NCI-H82 treated with DMSO at 0.1 percent for 48 hours (cell line): ENCODE measurements around the gene DUSP1.

Source experiments
- DNase-seq: peaks from one replicate; lab custom pipeline; 2025; ENCODE audit not compliant: unreplicated experiment; lab: John Stamatoyannopoulos, UW

Gene DUSP1

GRCh38 chr5:172765766-172766286 lies 5.2 kb downstream of the DUSP1 start:
- DNase-seq, result no peak

- DNase-seq, result peak; percentile 86
Measured at GRCh38 chr5:172764861-172765765, 5.9 kb downstream of the DUSP1 start.

- DNase-seq, result no peak
Measured at GRCh38 chr5:172763120-172763464, 7.9 kb downstream of the DUSP1 start.

GRCh38 chr5:172762214-172763119 lies 8.5 kb downstream of the DUSP1 start:
- no peak for DNase-seq

GRCh38 chr5:172760959-172761358 lies 10.0 kb downstream of the DUSP1 start:
- DNase-seq, result no peak

- DNase-seq, result no peak
Measured at GRCh38 chr5:172760136-172760535, 10.9 kb downstream of the DUSP1 start.

GRCh38 chr5:172758834-172759149 lies 12.2 kb downstream of the DUSP1 start:
- DNase-seq, result no peak

- no peak for DNase-seq
Measured at GRCh38 chr5:172758077-172758833, 12.7 kb downstream of the DUSP1 start.

GRCh38 chr5:172757394-172758010 lies 13.5 kb downstream of the DUSP1 start:
- no peak for DNase-seq

GRCh38 chr5:172756764-172757393 lies 14.1 kb downstream of the DUSP1 start:
- no peak for DNase-seq

- peak; percentile 57 for DNase-seq
Measured at GRCh38 chr5:172754596-172755356, 16.2 kb downstream of the DUSP1 start.

GRCh38 chr5:172753101-172753500 lies 17.9 kb downstream of the DUSP1 start:
- no peak for DNase-seq

GRCh38 chr5:172751761-172752510 lies 19.1 kb downstream of the DUSP1 start:
- no peak for DNase-seq

- DNase-seq, result no peak
Measured at GRCh38 chr5:172749881-172750633, 20.9 kb downstream of the DUSP1 start.

GRCh38 chr5:172749076-172749475 lies 21.9 kb downstream of the DUSP1 start:
- no peak for DNase-seq

GRCh38 chr5:172748341-172748843 lies 22.6 kb downstream of the DUSP1 start:
- no peak for DNase-seq

- no peak for DNase-seq
Measured at GRCh38 chr5:172747471-172747870, 23.5 kb downstream of the DUSP1 start.

- no peak for DNase-seq
Measured at GRCh38 chr5:172746725-172747124, 24.3 kb downstream of the DUSP1 start.
